ENCODE data around the gene MTA3.
"Not testable (repeated sequence)": the region's sequence is repeated elsewhere in the genome, so short reads cannot be mapped to it uniquely, and the experiment has no call there.

Gene MTA3

DNA sequence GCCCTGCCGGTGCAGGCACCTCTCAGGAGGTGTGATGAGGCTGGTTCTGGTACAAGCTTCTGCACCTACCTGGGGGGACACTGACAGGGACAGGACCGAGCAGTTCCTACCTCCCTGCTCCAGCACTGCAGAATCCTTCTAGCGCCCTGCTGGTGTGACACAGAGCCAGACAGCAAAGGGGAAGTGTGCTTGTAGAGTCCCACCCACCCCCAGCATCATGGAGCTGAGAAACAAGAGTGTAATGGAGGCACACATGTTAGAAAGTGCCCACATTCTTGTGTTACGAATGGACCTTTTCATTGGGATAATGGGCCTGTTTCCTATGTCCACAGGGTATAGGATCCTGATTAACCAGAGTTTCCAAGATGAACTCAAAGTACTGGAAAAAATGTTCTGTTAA lies 157.2 kb downstream of the MTA3 start:
- no peak overlapping the region for H3K4me3 ChIP-seq (replicated peaks; ENCODE audit: low read depth, low read length)
- DNase-seq (ENCODE audit: extremely low read depth, low read depth) = no peak
- TF ChIP-seq, protein P1, sequence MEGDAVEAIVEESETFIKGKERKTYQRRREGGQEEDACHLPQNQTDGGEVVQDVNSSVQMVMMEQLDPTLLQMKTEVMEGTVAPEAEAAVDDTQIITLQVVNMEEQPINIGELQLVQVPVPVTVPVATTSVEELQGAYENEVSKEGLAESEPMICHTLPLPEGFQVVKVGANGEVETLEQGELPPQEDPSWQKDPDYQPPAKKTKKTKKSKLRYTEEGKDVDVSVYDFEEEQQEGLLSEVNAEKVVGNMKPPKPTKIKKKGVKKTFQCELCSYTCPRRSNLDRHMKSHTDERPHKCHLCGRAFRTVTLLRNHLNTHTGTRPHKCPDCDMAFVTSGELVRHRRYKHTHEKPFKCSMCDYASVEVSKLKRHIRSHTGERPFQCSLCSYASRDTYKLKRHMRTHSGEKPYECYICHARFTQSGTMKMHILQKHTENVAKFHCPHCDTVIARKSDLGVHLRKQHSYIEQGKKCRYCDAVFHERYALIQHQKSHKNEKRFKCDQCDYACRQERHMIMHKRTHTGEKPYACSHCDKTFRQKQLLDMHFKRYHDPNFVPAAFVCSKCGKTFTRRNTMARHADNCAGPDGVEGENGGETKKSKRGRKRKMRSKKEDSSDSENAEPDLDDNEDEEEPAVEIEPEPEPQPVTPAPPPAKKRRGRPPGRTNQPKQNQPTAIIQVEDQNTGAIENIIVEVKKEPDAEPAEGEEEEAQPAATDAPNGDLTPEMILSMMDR (IDR thresholded peaks at IDR 0.05; ENCODE audit: low read depth, low read length, missing control alignments) = no peak

DNA sequence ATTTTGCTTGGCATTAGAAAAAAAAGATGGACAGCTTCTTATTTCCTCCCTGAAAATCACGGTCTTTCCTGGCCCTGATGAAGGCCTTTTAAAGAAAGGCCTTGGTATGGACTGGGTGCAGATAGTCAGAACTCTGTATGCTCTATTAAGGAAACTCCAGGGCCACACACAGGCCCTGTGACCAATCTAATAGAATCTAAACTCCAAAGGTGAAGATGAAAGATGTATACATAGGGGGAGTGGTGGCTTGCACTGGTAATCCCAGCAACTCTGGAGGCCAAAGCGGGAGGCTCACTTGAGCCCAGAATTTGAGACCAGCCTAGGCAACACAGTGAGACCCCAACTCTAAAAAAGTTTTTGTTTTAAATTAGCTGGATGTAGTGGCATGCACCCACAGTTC lies 158.2 kb downstream of the MTA3 start:
- no peak for DNase-seq (ENCODE audit: extremely low read depth, low read depth)
- no peak overlapping the region for H3K4me3 ChIP-seq (replicated peaks; ENCODE audit: low read depth, low read length)
- TF ChIP-seq, protein P1 (IDR thresholded peaks at IDR 0.05; ENCODE audit: low read depth, low read length, missing control alignments) = no peak

DNA sequence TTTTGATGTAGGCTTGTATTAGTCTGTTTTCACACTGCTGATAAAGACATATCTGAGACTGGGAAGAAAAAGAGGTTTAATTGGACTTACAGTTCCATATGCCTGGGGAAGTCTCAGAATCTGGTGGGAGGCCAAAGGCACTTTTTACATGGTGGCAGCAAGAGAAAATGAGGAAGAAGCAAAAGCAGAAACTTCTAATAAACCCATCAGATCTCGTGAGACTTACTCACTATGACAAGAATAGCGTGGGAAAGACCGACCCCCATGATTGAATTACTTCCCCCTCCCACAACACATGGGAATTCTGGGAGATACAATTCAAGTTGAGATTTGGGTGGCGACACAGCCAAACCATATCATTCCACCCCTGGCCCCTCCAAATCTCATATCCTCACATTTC lies 162.9 kb downstream of the MTA3 start:
- not testable (repeated sequence) for H3K4me3 ChIP-seq (replicated peaks; ENCODE audit: low read depth, low read length)

DNA sequence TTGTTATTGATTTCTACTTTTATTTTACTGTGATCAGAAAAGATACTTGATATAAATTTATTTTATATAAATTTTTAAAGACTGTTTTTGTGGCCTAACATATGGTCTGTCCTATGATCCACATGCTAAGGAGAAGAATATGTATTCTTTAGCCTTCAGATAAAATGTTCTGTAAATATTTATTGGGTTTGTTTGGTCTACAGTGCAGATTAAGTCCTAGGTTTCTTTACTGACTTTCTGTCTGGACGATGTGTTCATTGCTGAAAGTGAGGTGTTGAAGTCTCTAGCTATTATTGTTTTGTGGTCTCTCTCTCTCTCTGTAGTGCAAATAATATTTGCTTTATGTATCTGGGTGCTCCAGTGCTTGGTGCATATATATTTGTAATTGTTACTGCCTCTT lies 165.4 kb downstream of the MTA3 start:
- TF ChIP-seq, protein P1 (IDR thresholded peaks at IDR 0.05; ENCODE audit: low read depth, low read length, missing control alignments) = no peak
- no peak overlapping the region for H3K4me3 ChIP-seq (replicated peaks; ENCODE audit: low read depth, low read length)
- no peak for DNase-seq (ENCODE audit: extremely low read depth, low read depth)

More for the DNA sequence above, 162.9 kb downstream of the MTA3 start:
- DNase-seq (ENCODE audit: extremely low read depth, low read depth) = not testable (repeated sequence)

DNA sequence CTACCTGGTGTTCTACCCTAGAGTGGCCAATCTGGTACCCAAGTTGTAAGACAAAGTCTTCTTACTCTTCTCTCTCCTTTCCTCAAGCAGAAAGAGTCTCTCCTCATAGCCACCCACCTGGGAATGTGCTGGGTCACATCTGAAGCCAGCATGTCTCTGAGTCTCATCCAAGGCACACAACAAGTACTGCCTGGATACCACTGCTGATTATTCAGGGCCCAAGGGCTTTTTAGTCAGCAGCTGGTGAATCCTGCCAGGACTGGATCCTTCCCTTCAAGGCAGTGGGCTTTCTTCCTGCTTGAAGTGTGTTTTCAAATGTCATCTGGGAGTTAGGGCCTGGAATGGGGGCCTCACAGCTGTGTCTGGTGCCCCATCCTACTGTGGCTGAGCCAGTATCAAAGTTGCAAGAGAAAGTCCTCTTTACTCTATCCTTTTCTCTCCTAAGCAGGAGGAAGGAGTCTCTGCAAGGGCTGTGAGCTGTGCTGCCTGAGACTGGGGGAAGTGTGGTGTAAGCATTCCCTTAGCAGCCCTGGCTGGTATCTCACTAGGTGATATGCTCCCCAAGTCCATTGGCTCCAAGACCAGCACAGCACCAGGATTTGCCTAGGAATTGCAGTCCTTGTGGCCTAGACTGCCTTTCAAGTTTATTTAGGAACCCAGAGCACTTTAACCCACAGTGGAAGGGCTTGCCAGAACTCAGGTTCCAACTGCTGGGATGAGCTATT lies 168.3 kb downstream of the MTA3 start:
- H3K4me3 ChIP-seq (replicated peaks; ENCODE audit: low read depth, low read length) = no peak overlapping the region
- TF ChIP-seq, protein P1 (IDR thresholded peaks at IDR 0.05; ENCODE audit: low read depth, low read length, missing control alignments) = no peak
- no peak for DNase-seq (ENCODE audit: extremely low read depth, low read depth)

DNA sequence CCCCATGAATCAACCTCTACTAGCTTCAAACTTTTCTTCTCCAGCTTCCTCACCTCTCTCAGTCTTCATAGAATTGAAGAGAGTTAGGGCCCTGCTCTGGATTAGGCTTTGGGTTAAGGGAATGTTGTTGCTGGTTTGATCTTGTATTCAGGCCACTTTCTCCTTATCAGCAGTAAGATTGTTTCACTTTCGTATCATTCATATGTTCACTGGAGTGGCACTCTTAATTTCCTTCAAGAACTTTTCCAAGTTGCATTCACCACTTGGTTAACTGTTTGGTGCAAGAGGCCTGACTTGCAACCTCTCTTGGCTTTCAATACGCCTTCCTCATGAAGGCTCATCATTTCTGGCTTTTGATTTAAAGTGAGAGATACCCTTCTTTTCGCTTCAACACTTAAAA lies 172.7 kb downstream of the MTA3 start:
- TF ChIP-seq, protein P1 (IDR thresholded peaks at IDR 0.05; ENCODE audit: low read depth, low read length, missing control alignments) = no peak
- no peak for DNase-seq (ENCODE audit: extremely low read depth, low read depth)
- H3K4me3 ChIP-seq (replicated peaks; ENCODE audit: low read depth, low read length) = no peak overlapping the region

DNA sequence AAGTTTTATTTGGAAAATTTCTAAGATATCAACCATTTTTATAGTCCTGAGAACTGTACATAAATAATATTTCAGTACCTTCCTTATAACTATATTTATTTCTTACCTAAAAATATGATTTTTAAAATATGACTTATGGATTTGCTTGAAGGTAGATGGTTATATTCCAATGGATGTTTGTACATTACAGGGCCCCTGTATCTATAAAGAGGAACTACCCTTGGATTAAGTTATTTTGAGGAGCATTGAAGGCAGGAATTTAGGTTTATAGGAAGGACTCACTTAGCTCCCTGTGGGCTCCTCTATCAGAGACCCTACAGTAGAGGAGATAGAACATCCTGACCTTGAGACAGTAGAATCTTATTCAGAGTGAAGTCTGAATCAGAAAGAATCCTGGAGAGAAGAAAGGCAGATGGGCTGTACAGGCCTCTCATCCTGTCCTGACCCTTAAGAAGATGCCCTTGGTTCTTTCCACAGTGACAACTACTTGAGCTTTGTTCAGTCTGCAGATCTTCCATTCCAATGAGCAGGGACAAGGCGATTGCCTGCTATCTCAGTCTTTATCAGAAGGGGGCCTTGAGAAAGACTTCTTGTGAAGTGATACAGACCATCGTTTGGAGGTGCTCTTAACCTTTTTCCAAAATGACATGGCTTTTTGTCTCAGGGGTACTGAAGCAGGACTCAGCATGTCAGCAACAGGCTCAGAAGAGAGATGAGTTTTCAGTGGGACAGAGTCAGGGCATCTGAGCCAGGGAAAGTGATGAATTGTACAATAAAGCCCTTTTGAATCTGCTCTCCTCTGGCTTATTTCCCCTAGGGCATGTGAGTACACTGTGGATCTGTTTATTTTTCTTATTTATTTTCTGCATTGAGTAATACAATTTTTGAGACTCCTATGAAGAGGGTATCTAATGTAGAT lies 174.6 kb downstream of the MTA3 start:
- TF ChIP-seq, protein P1 (IDR thresholded peaks at IDR 0.05; ENCODE audit: low read depth, low read length, missing control alignments) = no peak
- no peak overlapping the region for H3K4me3 ChIP-seq (replicated peaks; ENCODE audit: low read depth, low read length)
- no peak for DNase-seq (ENCODE audit: extremely low read depth, low read depth)
